Activated naive CD8-positive, alpha-beta T cell treated with anti-CD3 and anti-CD28 coated beads, Interleukin-2, amount 50 U/mL, for 24 hours (primary cell): Measurements from ENCODE around the gene MLANA.

Experiments used
- ATAC-seq: fragments of 150-1000 bp; cut with Tn5 transposase; one replicate; pipeline ENCODE4 v1.10.0; 2021
- DNase-seq: peaks from one replicate; pipeline ENCODE4 v3.0.0; 2021
- H3K27ac Mint-ChIP-seq: one replicate; pipeline ENCODE4 v1.8.0; 2021; ENCODE audit warnings: mild to moderate bottlenecking, mixed read lengths
- H3K27me3 Mint-ChIP-seq: one replicate; pipeline ENCODE4 v1.8.0; 2021; ENCODE audit warnings: mixed read lengths
- H3K36me3 Mint-ChIP-seq: one replicate; pipeline ENCODE4 v1.8.0; 2021; ENCODE audit warnings: low read depth, mixed read lengths
- H3K4me1 Mint-ChIP-seq: one replicate; pipeline ENCODE4 v1.8.0; 2021; ENCODE audit warnings: mixed read lengths
- H3K4me3 Mint-ChIP-seq: one replicate; pipeline ENCODE4 v1.8.0; 2021; ENCODE audit warnings: mild to moderate bottlenecking, moderate library complexity, mixed read lengths
- H3K9me3 Mint-ChIP-seq: one replicate; pipeline ENCODE4 v1.8.0; 2021; ENCODE audit warnings: mixed read lengths

MLANA gene, protein sequence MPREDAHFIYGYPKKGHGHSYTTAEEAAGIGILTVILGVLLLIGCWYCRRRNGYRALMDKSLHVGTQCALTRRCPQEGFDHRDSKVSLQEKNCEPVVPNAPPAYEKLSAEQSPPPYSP

GRCh38 chr9:5890641-5891040, at the start of gene MLANA:
Gene MLANA, plus strand, starts transcription at chr9:5890889. Its CDS starts 1,586 bp downstream, at chr9:5892475.
- DNase-seq (no peak), ATAC-seq (no peak)
- H3K27ac Mint-ChIP-seq = no peak within 1 kb of the TSS
- no peaks in the 10 kb centered on the region for H3K9me3 Mint-ChIP-seq
- H3K36me3 Mint-ChIP-seq = no peaks in the 10 kb centered on the region
- no peak within 1 kb of the TSS for H3K4me3 Mint-ChIP-seq
- H3K27me3 Mint-ChIP-seq = no peaks in the 10 kb centered on the region
- H3K4me1 Mint-ChIP-seq = peaks cover 4% of the 10 kb centered on the region

DNA sequence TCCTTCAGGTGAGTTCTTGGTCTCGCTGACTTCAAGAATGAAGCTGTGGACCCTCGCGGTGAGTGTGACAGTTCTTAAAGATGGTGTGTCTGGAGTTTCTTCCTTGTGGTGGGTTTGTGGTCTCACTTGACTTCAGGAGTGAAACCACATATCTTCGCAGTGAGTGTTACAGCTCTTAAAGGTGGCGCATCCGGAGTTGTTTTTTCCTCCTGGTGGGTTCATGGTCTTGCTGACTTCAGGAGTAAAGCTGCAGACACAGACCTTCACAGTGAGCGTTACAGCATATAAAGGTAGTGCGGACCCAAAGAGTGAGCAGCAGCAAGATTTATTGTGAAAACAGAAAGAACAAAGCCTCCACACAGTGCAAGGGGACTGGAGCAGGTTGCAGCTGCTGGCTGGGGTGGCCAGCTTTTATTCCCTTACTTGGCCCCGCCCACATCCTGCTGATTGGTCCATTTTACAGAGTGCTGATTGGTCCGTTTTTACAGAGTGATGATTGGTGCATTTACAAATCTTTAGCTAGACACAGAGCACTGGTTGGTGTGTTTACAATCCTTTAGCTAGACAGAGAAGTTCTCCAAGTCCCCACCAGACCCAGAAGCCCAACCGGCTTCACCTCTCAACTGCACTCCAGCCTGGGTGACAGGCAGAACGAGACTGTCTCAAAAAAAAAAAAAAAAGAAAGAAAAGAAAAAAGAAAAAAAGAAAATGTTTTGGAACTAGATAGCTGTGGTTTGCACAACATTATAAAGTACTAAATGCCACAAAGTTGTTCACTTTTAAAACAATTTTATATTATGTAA, 48.7 kb upstream of the MLANA start:
- Mint-ChIP-seq H3K27me3 (peaks cover 10% of the 10 kb centered on the region), H3K9me3 (no peaks in the 10 kb centered on the region), H3K36me3 (peaks cover 6% of the 10 kb centered on the region), H3K27ac (peak overlapping the region; percentile 88), H3K4me1 (peaks cover 71% of the 10 kb centered on the region), H3K4me3 (peak overlapping the region; percentile 68)
- ATAC-seq (peak; percentile 70), DNase-seq (peak; percentile 57)

- Mint-ChIP-seq H3K4me1 (peaks cover 71% of the 10 kb centered on the region), H3K9me3 (no peaks in the 10 kb centered on the region), H3K27me3 (peaks cover 10% of the 10 kb centered on the region), H3K36me3 (peaks cover 6% of the 10 kb centered on the region), H3K27ac (peak overlapping the region; percentile 89), H3K4me3 (no peak overlapping the region)
- ATAC-seq = no peak
- DNase-seq = no peak
These were observed 47.5 kb upstream of the MLANA start for GRCh38 chr9:5842929-5843793.

- DNase-seq = no peak
- H3K36me3 Mint-ChIP-seq = peaks cover 6% of the 10 kb centered on the region
- H3K9me3 Mint-ChIP-seq = no peaks in the 10 kb centered on the region
- peak overlapping the region; percentile 65 for H3K4me3 Mint-ChIP-seq
- H3K27ac Mint-ChIP-seq = peak overlapping the region; percentile 89
- no peak for ATAC-seq
- peaks cover 72% of the 10 kb centered on the region for H3K4me1 Mint-ChIP-seq
- H3K27me3 Mint-ChIP-seq = peaks cover 10% of the 10 kb centered on the region
These were observed 46.8 kb upstream of the MLANA start for GRCh38 chr9:5843794-5844471.

DNA sequence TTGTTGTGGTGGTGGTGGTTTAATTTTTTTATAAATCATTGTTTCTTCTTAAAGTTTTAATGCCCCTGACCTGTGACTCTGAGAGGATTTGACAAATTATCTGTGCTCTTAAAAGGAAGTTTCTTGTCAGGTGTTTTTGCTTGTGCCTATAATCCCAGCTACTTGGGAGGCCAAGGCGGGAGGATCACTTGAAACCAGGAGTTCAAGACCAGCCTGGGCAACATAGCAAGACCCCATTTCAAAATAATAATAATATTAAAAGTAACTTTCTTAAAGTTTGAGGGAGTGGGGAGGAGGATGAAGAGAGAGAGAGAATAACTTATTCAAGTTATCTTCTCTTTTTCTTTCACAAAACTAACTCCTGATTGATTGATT, 45.5 kb upstream of the MLANA start:
- Mint-ChIP-seq H3K4me3 (peak overlapping the region; percentile 65), H3K9me3 (no peaks in the 10 kb centered on the region), H3K27ac (peak overlapping the region; percentile 89), H3K4me1 (peaks cover 63% of the 10 kb centered on the region), H3K36me3 (peaks cover 6% of the 10 kb centered on the region), H3K27me3 (peaks cover 8% of the 10 kb centered on the region)
- no peak for ATAC-seq
- no peak for DNase-seq

GRCh38 chr9:5846096-5846495, 44.6 kb upstream of the MLANA start:
- Mint-ChIP-seq H3K27me3 (peaks cover 5% of the 10 kb centered on the region), H3K27ac (no peak overlapping the region), H3K4me1 (peaks cover 66% of the 10 kb centered on the region), H3K36me3 (peaks cover 6% of the 10 kb centered on the region), H3K4me3 (no peak overlapping the region), H3K9me3 (no peaks in the 10 kb centered on the region)
- no peak for ATAC-seq
- no peak for DNase-seq

DNA sequence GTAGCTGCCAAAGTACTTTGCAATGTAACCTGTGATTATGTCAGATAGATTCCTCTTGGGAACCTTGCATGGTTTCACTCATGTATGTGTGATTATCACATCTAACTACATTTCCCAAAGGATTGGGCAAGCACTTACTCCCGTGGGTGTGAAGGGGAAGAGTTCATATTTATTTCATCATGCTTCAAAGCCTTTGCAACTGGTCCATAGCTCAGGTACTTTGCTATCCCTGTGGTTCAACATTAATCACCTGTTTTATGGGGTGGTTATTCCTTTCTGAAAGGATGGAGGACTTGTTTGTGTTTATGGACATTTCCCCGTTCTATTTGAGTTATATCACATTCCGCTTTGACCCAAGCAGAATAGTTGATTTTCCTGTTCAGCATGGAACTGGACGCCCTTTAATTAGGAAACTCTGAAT, 44.2 kb upstream of the MLANA start:
- Mint-ChIP-seq H3K4me1 (peaks cover 66% of the 10 kb centered on the region), H3K27me3 (peaks cover 5% of the 10 kb centered on the region), H3K4me3 (no peak overlapping the region), H3K27ac (no peak overlapping the region), H3K9me3 (no peaks in the 10 kb centered on the region), H3K36me3 (peaks cover 6% of the 10 kb centered on the region)
- no peak for ATAC-seq
- DNase-seq = no peak

- peaks cover 65% of the 10 kb centered on the region for H3K4me1 Mint-ChIP-seq
- H3K27me3 Mint-ChIP-seq = peaks cover 3% of the 10 kb centered on the region
- H3K9me3 Mint-ChIP-seq = no peaks in the 10 kb centered on the region
- ATAC-seq (no peak), DNase-seq (no peak)
- no peak overlapping the region for H3K27ac Mint-ChIP-seq
- H3K36me3 Mint-ChIP-seq = no peaks in the 10 kb centered on the region
- no peak overlapping the region for H3K4me3 Mint-ChIP-seq
These were observed 42.3 kb upstream of the MLANA start for GRCh38 chr9:5848372-5848882.

- peaks cover 58% of the 10 kb centered on the region for H3K4me1 Mint-ChIP-seq
- H3K4me3 Mint-ChIP-seq = no peak overlapping the region
- no peak overlapping the region for H3K27ac Mint-ChIP-seq
- H3K27me3 Mint-ChIP-seq = no peaks in the 10 kb centered on the region
- H3K36me3 Mint-ChIP-seq = peaks cover under 1% of the 10 kb centered on the region
- no peak for DNase-seq
- ATAC-seq = no peak
- no peaks in the 10 kb centered on the region for H3K9me3 Mint-ChIP-seq
These were observed 40.0 kb upstream of the MLANA start for GRCh38 chr9:5850724-5851122.

DNA sequence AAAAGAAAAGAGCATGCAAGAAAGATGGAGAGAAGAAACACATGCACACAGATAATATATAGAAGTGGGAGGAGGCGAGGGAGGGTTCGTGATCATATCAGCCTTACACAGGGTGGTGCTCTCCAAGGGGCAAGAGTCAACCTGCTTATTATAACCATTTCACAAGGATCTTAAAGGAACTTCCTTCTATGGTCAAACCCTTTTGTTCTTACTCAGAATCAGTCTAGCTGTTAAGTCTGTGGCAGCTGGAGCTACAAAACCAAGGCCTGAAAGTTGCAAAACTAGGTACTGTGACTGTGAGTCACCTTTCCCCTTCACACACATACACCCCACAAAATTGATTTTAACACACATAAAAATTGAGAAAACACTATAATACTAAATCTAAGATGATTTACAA, 39.2 kb upstream of the MLANA start:
- Mint-ChIP-seq H3K27ac (peak overlapping the region; percentile 33), H3K4me1 (peaks cover 52% of the 10 kb centered on the region), H3K9me3 (no peaks in the 10 kb centered on the region), H3K27me3 (no peaks in the 10 kb centered on the region), H3K4me3 (peak overlapping the region; percentile 16), H3K36me3 (peaks cover 2% of the 10 kb centered on the region)
- no peak for DNase-seq
- ATAC-seq = peak; percentile 91

- Mint-ChIP-seq H3K9me3 (no peaks in the 10 kb centered on the region), H3K27me3 (no peaks in the 10 kb centered on the region), H3K4me3 (no peak overlapping the region), H3K36me3 (peaks cover 2% of the 10 kb centered on the region), H3K27ac (peak overlapping the region; percentile 28), H3K4me1 (peaks cover 50% of the 10 kb centered on the region)
- no peak for ATAC-seq
- no peak for DNase-seq
These were observed 37.7 kb upstream of the MLANA start for GRCh38 chr9:5852987-5853386.

- H3K9me3 Mint-ChIP-seq = no peaks in the 10 kb centered on the region
- H3K36me3 Mint-ChIP-seq = peaks cover 2% of the 10 kb centered on the region
- peak overlapping the region; percentile 69 for H3K27ac Mint-ChIP-seq
- H3K4me1 Mint-ChIP-seq = peaks cover 49% of the 10 kb centered on the region
- DNase-seq = no peak
- H3K27me3 Mint-ChIP-seq = no peaks in the 10 kb centered on the region
- no peak for ATAC-seq
- H3K4me3 Mint-ChIP-seq = peak overlapping the region; percentile 8
These were observed 37.1 kb upstream of the MLANA start for GRCh38 chr9:5853617-5854016.

- peaks cover 48% of the 10 kb centered on the region for H3K4me1 Mint-ChIP-seq
- peak overlapping the region; percentile 8 for H3K4me3 Mint-ChIP-seq
- H3K36me3 Mint-ChIP-seq = peaks cover 2% of the 10 kb centered on the region
- peak; percentile 73 for ATAC-seq
- no peaks in the 10 kb centered on the region for H3K27me3 Mint-ChIP-seq
- peak overlapping the region; percentile 69 for H3K27ac Mint-ChIP-seq
- no peak for DNase-seq
- H3K9me3 Mint-ChIP-seq = no peaks in the 10 kb centered on the region
These were observed 36.5 kb upstream of the MLANA start for GRCh38 chr9:5854063-5854790.

DNA sequence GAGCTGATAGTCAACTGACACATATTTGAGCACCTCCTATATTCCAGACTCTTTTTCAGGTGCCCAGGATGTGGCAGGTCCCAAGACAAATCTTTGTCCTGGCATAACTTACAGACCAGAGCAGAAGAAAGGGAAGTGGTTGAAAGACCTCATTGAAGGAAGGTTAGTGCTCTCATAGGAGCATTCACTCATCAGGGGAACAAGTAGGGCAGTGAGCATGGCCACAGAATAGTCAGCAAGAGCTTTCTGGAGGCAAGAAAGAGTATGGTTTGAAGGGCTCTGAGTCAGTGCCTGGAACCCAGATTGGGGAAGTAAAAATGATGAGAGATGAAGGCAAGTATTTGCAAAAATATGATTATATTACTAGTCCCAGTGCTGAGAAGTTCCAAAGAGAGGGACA, 32.8 kb upstream of the MLANA start:
- peaks cover 20% of the 10 kb centered on the region for H3K4me1 Mint-ChIP-seq
- no peaks in the 10 kb centered on the region for H3K9me3 Mint-ChIP-seq
- no peak for DNase-seq
- H3K27me3 Mint-ChIP-seq = no peaks in the 10 kb centered on the region
- no peak overlapping the region for H3K4me3 Mint-ChIP-seq
- no peak overlapping the region for H3K27ac Mint-ChIP-seq
- H3K36me3 Mint-ChIP-seq = peaks cover 2% of the 10 kb centered on the region
- ATAC-seq = no peak
